H1 (cell line): ENCODE data around the gene SNX24. TPM values are rescaled to one million over a fixed set of nuclear protein-coding genes. Genes with fewer than 3 reads are reported as not detected.

Experiments
- ASH2L ChIP-seq: fragments of 200-600, 300-600 bp; sonication (generic); IDR thresholded peaks from one replicate; pipeline ENCODE4 v1.7.1; 2017; ENCODE audit warnings: low read length
- ATF2 ChIP-seq: IDR thresholded peaks from 2 replicates; pipeline ENCODE4 v1.6.1; 2012; ENCODE audit warnings: low read length, inconsistent platforms
- CHD7 ChIP-seq: fragments of 300-600 bp; sonication (generic); IDR thresholded peaks from 2 replicates; pipeline ENCODE4 v1.7.1; 2012; ENCODE audit warnings: low read length, moderate library complexity, mild to moderate bottlenecking, inconsistent platforms; ENCODE audit not compliant: insufficient replicate concordance
- GTF2F1 ChIP-seq: IDR thresholded peaks from 2 replicates; pipeline ENCODE4 v1.6.1; 2012; ENCODE audit warnings: low read depth, low read length, improper control_type of control experiment, borderline replicate concordance
- JUND ChIP-seq: IDR thresholded peaks from 2 replicates; pipeline ENCODE4 v1.6.1; 2011; ENCODE audit warnings: mild to moderate bottlenecking, improper control_type of control experiment, low read length
- POLR2AphosphoS5 ChIP-seq: IDR thresholded peaks from 2 replicates; pipeline ENCODE4 v1.6.1; 2011; ENCODE audit warnings: low read depth, low read length
- SIRT6 ChIP-seq: IDR thresholded peaks from one replicate; pipeline ENCODE4 v1.7.1; 2012; ENCODE audit warnings: low read length, inconsistent platforms
- SIX5 ChIP-seq: IDR thresholded peaks from 2 replicates; pipeline ENCODE4 v1.6.1; 2011; ENCODE audit warnings: mild to moderate bottlenecking, low read depth, low read length
- TAF7 ChIP-seq: optimal IDR thresholded peaks from 2 replicates; pipeline ENCODE3; 2011; ENCODE audit warnings: low read depth, mild to moderate bottlenecking, inconsistent platforms, low read length, moderate library complexity, borderline replicate concordance
- TCF12 ChIP-seq: IDR thresholded peaks from 2 replicates; pipeline ENCODE4 v1.6.1; 2011; ENCODE audit warnings: low read depth, mild to moderate bottlenecking, low read length
- ZNF274 ChIP-seq: IDR thresholded peaks from 2 replicates; pipeline ENCODE4 v1.7.0; 2012; ENCODE audit warnings: low read length, borderline replicate concordance; ENCODE audit errors: extremely low read depth
- polyA plus RNA-seq, 7 experiments: library from polyadenylated mRNA; depleted of rRNA in 3 of 7; stranded (reverse) in 5 of 7; unstranded in 2 of 7; fragments of >200 nt in 5 of 7; fragments of 200-250 nt in 2 of 7; gene quantifications; 1 replicate in 5 of 7; 2 replicates in 1 of 7; 4 replicates in 1 of 7; pipeline versions ENCODE4 v1.2.1 to v1.2.3, GENCODE V29; 2011 to 2013; ENCODE audit warnings: missing spikeins in 2 of 7, mixed read lengths in 2 of 7
- total RNA-seq: library from RNA; stranded (reverse); fragmentation: NEBNext Ultra II Directional; extraction: Animal tissue kit (Norgen Biotek cat#: 25700); gene quantifications from 2 replicates; pipeline ENCODE4 v1.2.1, GENCODE V29; 2021

Gene SNX24
- total and polyA plus RNA-seq, 2 of the 8 experiments (the other 6 are each of a cell fraction or from before 2014, with no cell fraction given), result 7.3 to 14.3 TPM

DNA sequence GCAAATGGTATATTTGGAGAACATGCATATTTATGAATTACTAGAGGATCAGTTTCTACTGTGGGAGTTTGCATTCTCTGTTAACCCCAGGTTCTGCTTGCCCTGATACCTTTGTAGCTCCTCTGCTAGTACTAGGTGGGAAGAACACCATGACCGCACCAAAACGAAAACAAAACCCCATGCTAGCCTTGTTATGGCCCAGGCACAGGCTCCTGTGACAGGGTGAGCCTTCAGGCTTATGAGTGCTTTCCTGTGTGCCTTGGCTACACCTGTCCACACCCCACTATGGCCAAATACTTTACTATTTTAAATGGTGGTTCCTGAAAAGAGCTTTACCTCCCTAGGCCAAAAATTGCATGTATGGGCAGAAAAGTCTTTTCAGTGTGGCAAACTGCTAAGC is 96.3 kb downstream of the SNX24 start (continued):
- no peak for TF ChIP-seq CHD7
- TF ChIP-seq ATF2, result no peak
- no peak for TF ChIP-seq TCF12
- TF ChIP-seq ASH2L, result no peak
- TF ChIP-seq JUND, result no peak
- TF ChIP-seq POLR2AphosphoS5, result no peak
- no peak for TF ChIP-seq SIRT6
- TF ChIP-seq TAF7, result no peak
- no peak for TF ChIP-seq SIX5
- TF ChIP-seq GTF2F1, result no peak
- no peak for TF ChIP-seq ZNF274
